ENCODE measurements around the gene LAMTOR5.
A peak's percentile ranks its signal among the peaks of the same experiment; 100 is the strongest.

Gene LAMTOR5

GRCh38 chr1:110407260-110408210 is at the start of gene LAMTOR5:
TSS of gene LAMTOR5 (minus strand) at chr1:110407694. CDS start at chr1:110407620, 74 bp downstream.
- ATAC-seq: peak; percentile 97

DNA sequence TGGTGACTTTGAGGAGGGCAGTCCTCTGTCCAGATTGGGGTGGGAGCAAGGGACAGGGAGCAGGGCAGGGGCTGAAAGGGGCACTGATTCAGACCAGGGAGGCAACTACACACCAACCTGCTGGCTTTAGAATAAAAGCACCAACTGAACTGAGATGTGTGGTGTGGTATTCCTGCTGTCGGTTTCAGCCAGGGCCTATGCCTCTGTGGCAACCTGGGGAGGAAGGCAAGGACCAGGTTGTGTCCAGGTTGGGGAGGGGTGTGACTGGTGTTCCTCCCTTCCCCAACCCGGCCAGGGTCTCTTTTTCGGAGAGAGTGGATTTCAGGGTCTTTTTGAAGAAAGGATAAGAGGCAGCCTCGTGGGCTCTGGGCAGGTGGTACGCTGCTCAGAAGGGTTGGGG is 49.7 kb upstream of the LAMTOR5 start:
- ATAC-seq: no peak
- TF ChIP-seq ZNF8 (CRISPR knock-in tag; IDR thresholded peaks at IDR 0.05) (no peak), ZNF565 (CRISPR knock-in tag; conservative IDR thresholded peaks at IDR 0.05; ENCODE audit: low read depth) (no peak), PATZ1 (CRISPR knock-in tag; IDR thresholded peaks at IDR 0.05; ENCODE audit: borderline replicate concordance) (no peak), ZFP3 (CRISPR knock-in tag; IDR thresholded peaks at IDR 0.05) (no peak), SNAI2 (CRISPR knock-in tag; IDR thresholded peaks at IDR 0.05) (no peak), TCF4 (CRISPR knock-in tag; IDR thresholded peaks at IDR 0.05; ENCODE audit: borderline replicate concordance) (no peak), ZC3H10 (CRISPR knock-in tag; IDR thresholded peaks at IDR 0.05) (no peak), ESRRG (CRISPR knock-in tag; IDR thresholded peaks at IDR 0.05) (no peak), ISL1 (CRISPR knock-in tag; IDR thresholded peaks at IDR 0.05) (no peak), ZNF70 (CRISPR knock-in tag; IDR thresholded peaks at IDR 0.05) (no peak), GLIS3 (CRISPR knock-in tag; IDR thresholded peaks at IDR 0.05) (no peak), CSRNP3 (CRISPR knock-in tag; IDR thresholded peaks at IDR 0.05) (no peak)
- TF ChIP-seq, protein P1, sequence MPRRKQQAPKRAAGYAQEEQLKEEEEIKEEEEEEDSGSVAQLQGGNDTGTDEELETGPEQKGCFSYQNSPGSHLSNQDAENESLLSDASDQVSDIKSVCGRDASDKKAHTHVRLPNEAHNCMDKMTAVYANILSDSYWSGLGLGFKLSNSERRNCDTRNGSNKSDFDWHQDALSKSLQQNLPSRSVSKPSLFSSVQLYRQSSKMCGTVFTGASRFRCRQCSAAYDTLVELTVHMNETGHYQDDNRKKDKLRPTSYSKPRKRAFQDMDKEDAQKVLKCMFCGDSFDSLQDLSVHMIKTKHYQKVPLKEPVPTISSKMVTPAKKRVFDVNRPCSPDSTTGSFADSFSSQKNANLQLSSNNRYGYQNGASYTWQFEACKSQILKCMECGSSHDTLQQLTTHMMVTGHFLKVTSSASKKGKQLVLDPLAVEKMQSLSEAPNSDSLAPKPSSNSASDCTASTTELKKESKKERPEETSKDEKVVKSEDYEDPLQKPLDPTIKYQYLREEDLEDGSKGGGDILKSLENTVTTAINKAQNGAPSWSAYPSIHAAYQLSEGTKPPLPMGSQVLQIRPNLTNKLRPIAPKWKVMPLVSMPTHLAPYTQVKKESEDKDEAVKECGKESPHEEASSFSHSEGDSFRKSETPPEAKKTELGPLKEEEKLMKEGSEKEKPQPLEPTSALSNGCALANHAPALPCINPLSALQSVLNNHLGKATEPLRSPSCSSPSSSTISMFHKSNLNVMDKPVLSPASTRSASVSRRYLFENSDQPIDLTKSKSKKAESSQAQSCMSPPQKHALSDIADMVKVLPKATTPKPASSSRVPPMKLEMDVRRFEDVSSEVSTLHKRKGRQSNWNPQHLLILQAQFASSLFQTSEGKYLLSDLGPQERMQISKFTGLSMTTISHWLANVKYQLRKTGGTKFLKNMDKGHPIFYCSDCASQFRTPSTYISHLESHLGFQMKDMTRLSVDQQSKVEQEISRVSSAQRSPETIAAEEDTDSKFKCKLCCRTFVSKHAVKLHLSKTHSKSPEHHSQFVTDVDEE (CRISPR knock-in tag; IDR thresholded peaks at IDR 0.05): no peak

More at GRCh38 chr1:110407260-110408210, at the start of gene LAMTOR5:
- no peak for TF ChIP-seq TOX (CRISPR knock-in tag; IDR thresholded peaks at IDR 0.05; ENCODE audit: borderline replicate concordance)
- TF ChIP-seq GLIS3 (CRISPR knock-in tag; IDR thresholded peaks at IDR 0.05): no peak
- TF ChIP-seq CSRNP3 (CRISPR knock-in tag; IDR thresholded peaks at IDR 0.05): no peak
- TF ChIP-seq, protein P2, sequence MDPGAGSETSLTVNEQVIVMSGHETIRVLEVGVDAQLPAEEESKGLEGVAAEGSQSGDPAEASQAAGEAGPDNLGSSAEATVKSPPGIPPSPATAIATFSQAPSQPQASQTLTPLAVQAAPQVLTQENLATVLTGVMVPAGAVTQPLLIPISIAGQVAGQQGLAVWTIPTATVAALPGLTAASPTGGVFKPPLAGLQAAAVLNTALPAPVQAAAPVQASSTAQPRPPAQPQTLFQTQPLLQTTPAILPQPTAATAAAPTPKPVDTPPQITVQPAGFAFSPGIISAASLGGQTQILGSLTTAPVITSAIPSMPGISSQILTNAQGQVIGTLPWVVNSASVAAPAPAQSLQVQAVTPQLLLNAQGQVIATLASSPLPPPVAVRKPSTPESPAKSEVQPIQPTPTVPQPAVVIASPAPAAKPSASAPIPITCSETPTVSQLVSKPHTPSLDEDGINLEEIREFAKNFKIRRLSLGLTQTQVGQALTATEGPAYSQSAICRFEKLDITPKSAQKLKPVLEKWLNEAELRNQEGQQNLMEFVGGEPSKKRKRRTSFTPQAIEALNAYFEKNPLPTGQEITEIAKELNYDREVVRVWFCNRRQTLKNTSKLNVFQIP (CRISPR knock-in tag; IDR thresholded peaks at IDR 0.05; ENCODE audit: borderline replicate concordance, low read depth): no peak
- no peak for TF ChIP-seq ARNTL (CRISPR knock-in tag; IDR thresholded peaks at IDR 0.05; ENCODE audit: borderline replicate concordance, low read depth)
- no peak; the same call in 1 of the 2 replicates for TF ChIP-seq TCF4 (CRISPR knock-in tag; IDR thresholded peaks at IDR 0.05; ENCODE audit: borderline replicate concordance)
- no peak for TF ChIP-seq ISL1 (CRISPR knock-in tag; IDR thresholded peaks at IDR 0.05)
- TF ChIP-seq PPARA (CRISPR knock-in tag; IDR thresholded peaks at IDR 0.05; ENCODE audit: borderline replicate concordance): no peak

DNA sequence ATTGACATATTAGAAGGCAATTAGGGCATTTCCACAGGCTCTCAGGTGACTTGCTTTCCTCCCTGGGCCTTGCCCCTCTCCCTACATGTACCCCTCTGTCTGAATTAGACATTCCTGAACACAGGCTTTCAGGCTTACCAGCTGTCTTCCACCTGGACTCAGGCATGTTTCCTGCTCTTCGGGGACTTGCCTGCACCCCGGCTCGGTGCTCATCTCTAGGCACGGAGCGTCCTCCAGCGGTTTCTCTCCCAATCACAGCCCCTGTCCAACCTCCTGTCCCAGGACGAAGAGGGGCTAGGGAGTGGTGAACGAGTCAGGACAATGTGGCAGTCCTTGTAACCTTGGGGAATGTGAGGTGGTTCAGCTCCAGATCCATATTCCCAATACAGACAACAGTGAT is 47.7 kb upstream of the LAMTOR5 start:
- TF ChIP-seq ZNF8 (CRISPR knock-in tag; IDR thresholded peaks at IDR 0.05) (no peak), ZC3H10 (CRISPR knock-in tag; IDR thresholded peaks at IDR 0.05) (no peak), ZNF565 (CRISPR knock-in tag; conservative IDR thresholded peaks at IDR 0.05; ENCODE audit: low read depth) (no peak), TCF4 (CRISPR knock-in tag; IDR thresholded peaks at IDR 0.05; ENCODE audit: borderline replicate concordance) (no peak), RARB (CRISPR knock-in tag; IDR thresholded peaks at IDR 0.05) (no peak)
- TF ChIP-seq, protein P2 (CRISPR knock-in tag; IDR thresholded peaks at IDR 0.05; ENCODE audit: borderline replicate concordance, low read depth): no peak
- no peak for ATAC-seq

All from SK-N-SH treated with all-trans-retinoic acid at 6 μM for 48 hours (cell line).